SU-DHL-6 (cell line): ENCODE measurements around the gene GALNT14.

Source experiments
- EZH2phosphoT487 ChIP-seq: fragments of 200-600 bp; sonication (generic), shearing (Covaris generic); conservative IDR thresholded peaks from 2 replicates; pipeline ENCODE4 v1.6.1; 2018; ENCODE audit warnings: mild to moderate bottlenecking, antibody characterized with exemption, low read length, moderate library complexity, mixed read lengths
- TF ChIP-seq, protein P1 (sequence below): fragments of 200-600 bp; sonication (generic); IDR thresholded peaks from one replicate; pipeline ENCODE4 v1.5.1; 2017; ENCODE audit warnings: antibody characterized with exemption, mild to moderate bottlenecking, low read length, moderate library complexity; ENCODE audit not compliant: insufficient read depth, poor library complexity, severe bottlenecking

DNA sequence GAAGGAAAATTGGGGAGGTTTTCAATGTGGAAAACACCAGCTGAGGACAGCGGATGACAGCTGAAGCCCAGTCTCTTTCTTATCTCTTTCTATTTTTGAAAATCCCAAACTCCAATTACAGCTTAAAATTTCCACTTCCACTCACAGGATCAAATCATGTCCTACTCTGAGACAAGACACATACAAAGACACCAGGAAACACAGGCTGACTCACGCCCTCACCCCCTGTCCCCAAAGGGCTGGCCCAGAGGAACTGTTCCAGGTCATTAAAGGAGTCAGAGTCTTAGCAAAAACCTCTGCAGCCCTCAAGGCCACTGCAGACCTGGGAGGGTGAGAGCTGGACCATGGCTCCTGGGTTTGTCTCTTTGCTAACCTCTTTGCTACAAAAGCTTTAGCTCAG, 187.9 kb downstream of the GALNT14 start:
- TF ChIP-seq, protein P1, sequence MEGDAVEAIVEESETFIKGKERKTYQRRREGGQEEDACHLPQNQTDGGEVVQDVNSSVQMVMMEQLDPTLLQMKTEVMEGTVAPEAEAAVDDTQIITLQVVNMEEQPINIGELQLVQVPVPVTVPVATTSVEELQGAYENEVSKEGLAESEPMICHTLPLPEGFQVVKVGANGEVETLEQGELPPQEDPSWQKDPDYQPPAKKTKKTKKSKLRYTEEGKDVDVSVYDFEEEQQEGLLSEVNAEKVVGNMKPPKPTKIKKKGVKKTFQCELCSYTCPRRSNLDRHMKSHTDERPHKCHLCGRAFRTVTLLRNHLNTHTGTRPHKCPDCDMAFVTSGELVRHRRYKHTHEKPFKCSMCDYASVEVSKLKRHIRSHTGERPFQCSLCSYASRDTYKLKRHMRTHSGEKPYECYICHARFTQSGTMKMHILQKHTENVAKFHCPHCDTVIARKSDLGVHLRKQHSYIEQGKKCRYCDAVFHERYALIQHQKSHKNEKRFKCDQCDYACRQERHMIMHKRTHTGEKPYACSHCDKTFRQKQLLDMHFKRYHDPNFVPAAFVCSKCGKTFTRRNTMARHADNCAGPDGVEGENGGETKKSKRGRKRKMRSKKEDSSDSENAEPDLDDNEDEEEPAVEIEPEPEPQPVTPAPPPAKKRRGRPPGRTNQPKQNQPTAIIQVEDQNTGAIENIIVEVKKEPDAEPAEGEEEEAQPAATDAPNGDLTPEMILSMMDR, result no peak
- no peak for TF ChIP-seq EZH2phosphoT487
